Suprapubic skin (tissue), 4 donors: ENCODE results near the gene SMOC2.

ENCODE experiments used
- POLR2A ChIP-seq, 2 donors: fragments of 450-650 bp; IDR thresholded peaks; one replicate each; pipeline ENCODE4 v1.6.1; 2017; ENCODE audit warnings: antibody characterized with exemption in 2 of 2, mild to moderate bottlenecking in 2 of 2, moderate library complexity in 2 of 2
- POLR2AphosphoS5 ChIP-seq, 3 donors: sonication (generic); formaldehyde crosslinking; IDR thresholded peaks; one replicate each; pipeline ENCODE4 v1.6.1; 2017; ENCODE audit warnings: antibody characterized with exemption in 3 of 3
- TF ChIP-seq, protein P1 (sequence below), 2 donors: fragments of 200-600 bp in 1 of 2; fragments of 450-650 bp in 1 of 2; sonication (generic) in 1 of 2; IDR thresholded peaks; one replicate each; pipeline ENCODE4 v1.5.1; 2016 to 2019; ENCODE audit warnings: antibody characterized with exemption in 2 of 2, mild to moderate bottlenecking in 1 of 2, moderate library complexity in 1 of 2

DNA sequence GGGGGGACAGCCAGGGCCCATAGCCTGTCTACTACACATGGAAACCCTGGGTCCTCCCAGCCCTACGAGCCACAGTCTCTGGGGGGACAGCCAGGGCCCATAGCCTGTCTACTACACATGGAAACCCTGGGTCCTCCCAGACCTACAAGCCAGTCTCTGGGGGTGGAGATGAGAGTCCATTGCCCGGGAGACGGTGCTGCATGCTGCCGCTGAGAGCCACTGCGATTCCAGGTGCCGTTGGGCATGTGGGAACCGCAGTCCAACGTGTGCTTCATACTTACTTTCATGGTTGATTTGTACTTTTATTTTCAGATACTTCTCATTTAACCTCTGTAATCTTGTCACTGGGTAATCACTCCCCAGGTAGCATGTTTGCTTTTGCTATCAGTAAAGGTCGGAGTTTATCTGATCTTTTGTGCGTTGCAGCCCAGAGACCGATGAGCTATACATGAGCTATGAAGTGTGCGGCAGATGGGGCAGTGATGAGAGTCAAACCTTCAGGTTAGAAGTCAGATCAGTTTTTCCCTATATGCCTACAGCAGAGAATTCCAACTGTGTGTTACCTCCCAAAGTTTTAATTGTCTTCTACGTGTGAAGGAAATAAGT lies 58.2 kb downstream of the SMOC2 start:
- TF ChIP-seq, protein P1, sequence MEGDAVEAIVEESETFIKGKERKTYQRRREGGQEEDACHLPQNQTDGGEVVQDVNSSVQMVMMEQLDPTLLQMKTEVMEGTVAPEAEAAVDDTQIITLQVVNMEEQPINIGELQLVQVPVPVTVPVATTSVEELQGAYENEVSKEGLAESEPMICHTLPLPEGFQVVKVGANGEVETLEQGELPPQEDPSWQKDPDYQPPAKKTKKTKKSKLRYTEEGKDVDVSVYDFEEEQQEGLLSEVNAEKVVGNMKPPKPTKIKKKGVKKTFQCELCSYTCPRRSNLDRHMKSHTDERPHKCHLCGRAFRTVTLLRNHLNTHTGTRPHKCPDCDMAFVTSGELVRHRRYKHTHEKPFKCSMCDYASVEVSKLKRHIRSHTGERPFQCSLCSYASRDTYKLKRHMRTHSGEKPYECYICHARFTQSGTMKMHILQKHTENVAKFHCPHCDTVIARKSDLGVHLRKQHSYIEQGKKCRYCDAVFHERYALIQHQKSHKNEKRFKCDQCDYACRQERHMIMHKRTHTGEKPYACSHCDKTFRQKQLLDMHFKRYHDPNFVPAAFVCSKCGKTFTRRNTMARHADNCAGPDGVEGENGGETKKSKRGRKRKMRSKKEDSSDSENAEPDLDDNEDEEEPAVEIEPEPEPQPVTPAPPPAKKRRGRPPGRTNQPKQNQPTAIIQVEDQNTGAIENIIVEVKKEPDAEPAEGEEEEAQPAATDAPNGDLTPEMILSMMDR (IDR thresholded peaks at IDR 0.05) = no peak
- TF ChIP-seq POLR2A (IDR thresholded peaks at IDR 0.05) (no peak), POLR2AphosphoS5 (IDR thresholded peaks at IDR 0.05) (no peak)
